WTC11 (cell line): ENCODE data around the gene RNF183. TPM values are rescaled to one million over a fixed set of nuclear protein-coding genes. Genes with fewer than 3 reads are reported as not detected.

ENCODE experiments used
- ATAC-seq: fragments of 200-7000 bp; cut with Tn5 transposase; 2 replicates; pipeline ENCODE4 v1.10.0; 2021; ENCODE audit warnings: mild to moderate bottlenecking, moderate library complexity
- CTCF ChIA-PET: fragments of 300-600 bp; sonication (Branson Sonifier 250); formaldehyde crosslinking; loops from one replicate; lab custom pipeline; 2021; ENCODE audit warnings: antibody characterized with exemption; lab: Charles Lee
- POLR2A ChIA-PET: fragments of 350-600 bp; sonication (Branson Sonifier 250); formaldehyde crosslinking; loops from one replicate; lab custom pipeline; 2021; ENCODE audit warnings: antibody characterized with exemption; lab: Charles Lee
- DNase-seq: peaks from one replicate; pipeline ENCODE4 v3.0.0; 2021; ENCODE audit warnings: low spot score
- H3K27ac Mint-ChIP-seq: 2 replicates; pipeline ENCODE4 v1.8.0; 2021; ENCODE audit warnings: mixed read lengths
- H3K27me3 Mint-ChIP-seq: 2 replicates; pipeline ENCODE4 v1.8.0; 2021; ENCODE audit warnings: low read depth, mild to moderate bottlenecking, moderate library complexity, mixed read lengths
- H3K36me3 Mint-ChIP-seq: 2 replicates; pipeline ENCODE4 v1.8.0; 2021; ENCODE audit warnings: mixed read lengths
- H3K4me1 Mint-ChIP-seq: 2 replicates; pipeline ENCODE4 v1.8.0; 2022; ENCODE audit warnings: mixed read lengths
- H3K4me3 Mint-ChIP-seq: 2 replicates; pipeline ENCODE4 v1.8.0; 2021; ENCODE audit warnings: mild to moderate bottlenecking, moderate library complexity, mixed read lengths
- H3K9me3 Mint-ChIP-seq: 2 replicates; pipeline ENCODE4 v1.8.0; 2021; ENCODE audit warnings: mixed read lengths
- AR ChIP-seq: fragments of 250-450 bp; sonication (Bioruptor Pico); IDR thresholded peaks from 2 replicates; pipeline ENCODE4 v1.9.0; 2021; ENCODE audit warnings: mild to moderate bottlenecking
- ATF6 ChIP-seq: sonication (generic); formaldehyde crosslinking; IDR thresholded peaks from 2 replicates; pipeline ENCODE4 v1.8.1; 2023; ENCODE audit warnings: mild to moderate bottlenecking, missing genetic modification reagents
- CBFB ChIP-seq: sonication (generic); formaldehyde crosslinking; IDR thresholded peaks from 2 replicates; pipeline ENCODE4 v1.8.1; 2022; ENCODE audit warnings: mild to moderate bottlenecking, low read depth, missing genetic modification reagents
- CREM ChIP-seq: sonication (generic); formaldehyde crosslinking; IDR thresholded peaks from 2 replicates; pipeline ENCODE4 v1.8.1; 2022; ENCODE audit warnings: mild to moderate bottlenecking, missing genetic modification reagents, moderate library complexity
- ERG ChIP-seq: fragments of 250-450 bp; sonication (Bioruptor Pico); IDR thresholded peaks from 2 replicates; pipeline ENCODE4 v1.8.0; 2021; ENCODE audit warnings: mild to moderate bottlenecking
- FOXK1 ChIP-seq: sonication (generic); formaldehyde crosslinking; IDR thresholded peaks from 2 replicates; pipeline ENCODE4 v1.8.0; 2022; ENCODE audit warnings: mild to moderate bottlenecking, moderate library complexity, missing genetic modification reagents
- GABPB1 ChIP-seq: sonication (generic); formaldehyde crosslinking; IDR thresholded peaks from 2 replicates; pipeline ENCODE4 v1.8.1; 2023; ENCODE audit warnings: mild to moderate bottlenecking, missing genetic modification reagents
- IRF2 ChIP-seq: sonication (generic); formaldehyde crosslinking; IDR thresholded peaks from 2 replicates; pipeline ENCODE4 v1.8.0; 2022; ENCODE audit warnings: low read depth, missing genetic modification reagents, borderline replicate concordance
- JAZF1 ChIP-seq: fragments of 250-450 bp; sonication (Bioruptor Pico); IDR thresholded peaks from 2 replicates; pipeline ENCODE4 v1.9.0; 2021; ENCODE audit warnings: moderate library complexity, mild to moderate bottlenecking, inconsistent platforms
- KAT7 ChIP-seq: sonication (generic); formaldehyde crosslinking; IDR thresholded peaks from 2 replicates; pipeline ENCODE4 v1.8.1; 2023; ENCODE audit warnings: missing genetic modification reagents, mild to moderate bottlenecking, borderline replicate concordance
- MLX ChIP-seq: sonication (generic); formaldehyde crosslinking; IDR thresholded peaks from 2 replicates; pipeline ENCODE4 v1.8.1; 2023; ENCODE audit warnings: mild to moderate bottlenecking, missing genetic modification reagents, moderate library complexity
- NR3C1 ChIP-seq: sonication (generic); formaldehyde crosslinking; conservative IDR thresholded peaks from 2 replicates; pipeline ENCODE4 v1.8.1; 2023; ENCODE audit warnings: low read depth, mild to moderate bottlenecking, missing genetic modification reagents
- RELA ChIP-seq: sonication (generic); formaldehyde crosslinking; IDR thresholded peaks from 2 replicates; pipeline ENCODE4 v1.8.1; 2022; ENCODE audit warnings: missing genetic modification reagents, mild to moderate bottlenecking, borderline replicate concordance
- RORB ChIP-seq: fragments of 250-450 bp; sonication (Bioruptor Pico); IDR thresholded peaks from 2 replicates; pipeline ENCODE4 v1.9.0; 2021; ENCODE audit warnings: mild to moderate bottlenecking
- TCF7 ChIP-seq: sonication (generic); formaldehyde crosslinking; IDR thresholded peaks from 2 replicates; pipeline ENCODE4 v1.8.0; 2022; ENCODE audit warnings: mild to moderate bottlenecking, low read depth, missing genetic modification reagents, moderate library complexity
- TEAD1 ChIP-seq: sonication (generic); formaldehyde crosslinking; IDR thresholded peaks from 2 replicates; pipeline ENCODE4 v1.8.0; 2022; ENCODE audit warnings: mild to moderate bottlenecking, missing genetic modification reagents
- TEAD4 ChIP-seq: sonication (generic); formaldehyde crosslinking; IDR thresholded peaks from 2 replicates; pipeline ENCODE4 v1.8.0; 2022; ENCODE audit warnings: mild to moderate bottlenecking, missing genetic modification reagents
- USF1 ChIP-seq: sonication (generic); formaldehyde crosslinking; IDR thresholded peaks from 2 replicates; pipeline ENCODE4 v1.8.0; 2022; ENCODE audit warnings: mild to moderate bottlenecking, missing genetic modification reagents
- ZNF121 ChIP-seq: sonication (generic); formaldehyde crosslinking; IDR thresholded peaks from 2 replicates; pipeline ENCODE4 v1.8.0; 2023; ENCODE audit warnings: missing genetic modification reagents
- ZNF219 ChIP-seq: sonication (generic); formaldehyde crosslinking; IDR thresholded peaks from 2 replicates; pipeline ENCODE4 v1.8.0; 2023; ENCODE audit warnings: missing genetic modification reagents, mild to moderate bottlenecking, borderline replicate concordance
- ZNF425 ChIP-seq: fragments of 250-450 bp; sonication (Bioruptor Pico); conservative IDR thresholded peaks from 2 replicates; pipeline ENCODE4 v1.9.0; 2021; ENCODE audit warnings: mild to moderate bottlenecking
- total RNA-seq: library from RNA; stranded (reverse); gene quantifications from 3 replicates; pipeline ENCODE4 v1.2.3, GENCODE V29; 2021

Gene RNF183
- total RNA-seq, 1 experiment from 2014 or later, result 0.17 TPM

GRCh38 chr9:113310538-113310937, 7.4 kb upstream of the RNF183 start (continued):
- TF ChIP-seq ERG (no peak), RORB (CRISPR knock-in tag) (no peak), ATF6 (CRISPR knock-in tag) (no peak), CBFB (CRISPR knock-in tag) (no peak), ZNF219 (CRISPR knock-in tag) (no peak), FOXK1 (CRISPR knock-in tag) (no peak), USF1 (CRISPR knock-in tag) (no peak), AR (no peak), TEAD4 (no peak), MLX (CRISPR knock-in tag) (no peak)

GRCh38 chr9:113309204-113309813, 6.1 kb upstream of the RNF183 start:
- Mint-ChIP-seq H3K36me3 (no peaks in the 10 kb centered on the region), H3K27me3 (no peaks in the 10 kb centered on the region), H3K4me3 (no peak overlapping the region), H3K9me3 (no peaks in the 10 kb centered on the region), H3K4me1 (0 out of 2 replicates have a peak, but pooled peaks cover 3% of the 10 kb centered on the region), H3K27ac (no peak overlapping the region)
- DNase-seq (no peak), ATAC-seq (no peak; the same call in 1 of the 2 replicates)
- CTCF ChIA-PET, result interaction anchor here (1.3 kb wide), 2 partner anchors 13 to 349 kb away, joined by 3 read pairs; no protein-coding TSS in a partner anchor
- POLR2A ChIA-PET, result no interaction called here
- no peak for TF ChIP-seq ERG
- no peak for TF ChIP-seq ZNF121 (CRISPR knock-in tag)
- no peak for TF ChIP-seq NR3C1 (CRISPR knock-in tag)
- TF ChIP-seq TEAD4, result no peak
- no peak for TF ChIP-seq TCF7
- TF ChIP-seq RELA (CRISPR knock-in tag), result no peak
- TF ChIP-seq CREM, result no peak
- TF ChIP-seq TEAD1 (CRISPR knock-in tag), result no peak
- TF ChIP-seq GABPB1, result no peak
- no peak for TF ChIP-seq FOXK1 (CRISPR knock-in tag)
- no peak for TF ChIP-seq ZNF425 (CRISPR knock-in tag)
- TF ChIP-seq RORB (CRISPR knock-in tag), result no peak
- TF ChIP-seq KAT7 (CRISPR knock-in tag), result no peak
- TF ChIP-seq CBFB (CRISPR knock-in tag), result no peak
- no peak for TF ChIP-seq IRF2 (CRISPR knock-in tag)
- no peak for TF ChIP-seq JAZF1 (CRISPR knock-in tag)
- no peak for TF ChIP-seq AR
